SK-N-SH (cell line): ENCODE measurements around the gene FKBP8. TPM values are rescaled to one million over a fixed set of nuclear protein-coding genes. Genes with fewer than 3 reads are reported as not detected.

ENCODE experiments used
- CTCF ChIA-PET: fragments of 300-600, 350-600 bp; formaldehyde crosslinking; extraction: SDS; loops from one replicate; lab custom pipeline; 2021; lab: Yijun Ruan, JAX
- POLR2A ChIA-PET: fragments of 350-600 bp; sonication (Branson Sonifier 250); formaldehyde crosslinking; extraction: SDS; loops from one replicate; lab custom pipeline; 2020; ENCODE audit warnings: antibody characterized with exemption, inconsistent platforms; lab: Yijun Ruan, JAX
- DNase-seq: peaks from one replicate; pipeline ENCODE4 v3.0.0; 2012
- H2AFZ ChIP-seq: fragments of 200-600 bp; sonication (generic); 2 replicates; pipeline ENCODE4 v1.8.1; 2016; ENCODE audit warnings: antibody characterized with exemption, mild to moderate bottlenecking, low read depth
- H3F3A ChIP-seq: fragments of 200-600 bp; sonication (generic); replicated peaks from 2 replicates; pipeline ENCODE3; 2016; ENCODE audit warnings: antibody characterized with exemption, mild to moderate bottlenecking; ENCODE audit not compliant: insufficient read depth
- H3K27ac ChIP-seq, 2 experiments: fragments of 200-500 bp in 1 of 2; fragments of 200-600 bp in 1 of 2; sonication (Bioruptor generic) in 1 of 2; sonication (generic), shearing (Covaris generic) in 1 of 2; 2 replicates each; pipeline versions ENCODE4 v1.5.1 to v1.6.1; 2014 to 2016; ENCODE audit warnings: low read depth in 2 of 2, inconsistent platforms in 1 of 2, low read length in 1 of 2, mild to moderate bottlenecking in 1 of 2, mixed read lengths in 1 of 2
- H3K27me3 ChIP-seq: fragments of 200-600 bp; sonication (generic), shearing (Covaris generic); 2 replicates; pipeline ENCODE4 v1.6.1; 2016; ENCODE audit warnings: mixed run types; ENCODE audit not compliant: insufficient read depth
- H3K36me3 ChIP-seq, 2 experiments: fragments of 200-500 bp in 1 of 2; fragments of 200-600 bp in 1 of 2; sonication (Bioruptor generic) in 1 of 2; sonication (generic) in 1 of 2; replicated peaks in 1 of 2; 2 replicates each; pipeline versions ENCODE3 to v1.5.1; 2014 to 2016; ENCODE audit warnings: low read length in 1 of 2, mild to moderate bottlenecking in 1 of 2; ENCODE audit not compliant: insufficient read depth in 2 of 2, control insufficient read depth in 1 of 2
- H3K4me1 ChIP-seq, 2 experiments: fragments of 200-500 bp in 1 of 2; fragments of 200-600 bp in 1 of 2; sonication (Bioruptor generic) in 1 of 2; sonication (generic), shearing (Covaris generic) in 1 of 2; 2 replicates each; pipeline versions ENCODE4 v1.5.1 to v1.6.1; 2014 to 2016; ENCODE audit warnings: low read depth in 1 of 2, low read length in 1 of 2, mixed run types in 1 of 2; ENCODE audit not compliant: insufficient read depth in 2 of 2, control insufficient read depth in 1 of 2
- H3K4me2 ChIP-seq: fragments of 200-600 bp; sonication (generic), shearing (Covaris generic); 2 replicates; pipeline ENCODE4 v1.6.1; 2017; ENCODE audit warnings: mixed run types
- H3K4me3 ChIP-seq, 2 experiments: fragments of 200-500 bp in 1 of 2; fragments of 200-600 bp in 1 of 2; sonication (Bioruptor generic) in 1 of 2; sonication (generic), shearing (Covaris generic) in 1 of 2; 2 replicates each; pipeline versions ENCODE4 v1.5.1 to v1.8.1; 2014 to 2016; ENCODE audit warnings: low read depth in 2 of 2, inconsistent platforms in 1 of 2, low read length in 1 of 2, mild to moderate bottlenecking in 1 of 2, mixed read lengths in 1 of 2, moderate library complexity in 1 of 2
- H3K79me2 ChIP-seq: fragments of 200-600 bp; sonication (generic); 2 replicates; pipeline ENCODE4 v1.8.1; 2017; ENCODE audit warnings: mild to moderate bottlenecking; ENCODE audit not compliant: insufficient read depth
- H3K9ac ChIP-seq: fragments of 200-600 bp; sonication (generic); 2 replicates; pipeline ENCODE4 v1.6.1; 2017; ENCODE audit warnings: mixed run types
- H3K9me2 ChIP-seq: fragments of 200-600 bp; sonication (generic); 2 replicates; pipeline ENCODE4 v1.6.1; 2017; ENCODE audit warnings: mixed run types
- H3K9me3 ChIP-seq: fragments of 200-600 bp; sonication (generic); 2 replicates; pipeline ENCODE4 v1.6.1; 2017; ENCODE audit warnings: mixed run types, mild to moderate bottlenecking, moderate library complexity
- H4K20me1 ChIP-seq: fragments of 200-600 bp; sonication (generic); 2 replicates; pipeline ENCODE4 v1.6.1; 2017; ENCODE audit warnings: mild to moderate bottlenecking, mixed run types; ENCODE audit not compliant: insufficient read depth
- ELF1 ChIP-seq: IDR thresholded peaks from 2 replicates; pipeline ENCODE4 v1.4.0; 2012
- EP300 ChIP-seq, 2 experiments: IDR thresholded peaks; 2 replicates each; pipeline versions ENCODE4 v1.4.0 to v1.6.1; 2012; ENCODE audit warnings: borderline replicate concordance in 1 of 2, low read depth in 1 of 2, low read length in 1 of 2
- FOSL2 ChIP-seq: IDR thresholded peaks from 2 replicates; pipeline ENCODE4 v1.4.0; 2012; ENCODE audit warnings: low read depth, mild to moderate bottlenecking, moderate library complexity, borderline replicate concordance
- FOXM1 ChIP-seq: IDR thresholded peaks from 2 replicates; pipeline ENCODE4 v1.4.0; 2012; ENCODE audit warnings: low read depth, mild to moderate bottlenecking
- GABPA ChIP-seq: IDR thresholded peaks from 2 replicates; pipeline ENCODE4 v1.4.0; 2012; ENCODE audit warnings: low read depth, mild to moderate bottlenecking
- MEF2A ChIP-seq: IDR thresholded peaks from 2 replicates; pipeline ENCODE4 v1.4.0; 2012; ENCODE audit warnings: low read depth, borderline replicate concordance
- MXI1 ChIP-seq: IDR thresholded peaks from 2 replicates; pipeline ENCODE4 v1.6.1; 2012; ENCODE audit warnings: mild to moderate bottlenecking, low read depth, low read length, improper control_type of control experiment
- NFIC ChIP-seq: IDR thresholded peaks from 2 replicates; pipeline ENCODE4 v1.4.0; 2012; ENCODE audit warnings: borderline replicate concordance
- NRF1 ChIP-seq: IDR thresholded peaks from 2 replicates; pipeline ENCODE4 v1.6.1; 2012; ENCODE audit warnings: low read depth, mild to moderate bottlenecking, low read length
- RFX5 ChIP-seq: IDR thresholded peaks from 2 replicates; pipeline ENCODE4 v1.6.1; 2012; ENCODE audit warnings: mild to moderate bottlenecking, improper control_type of control experiment, low read length
- TCF12 ChIP-seq: IDR thresholded peaks from 2 replicates; pipeline ENCODE4 v1.4.0; 2012
- WGBS: methylation state at CpG from one replicate; pipeline ENCODE4 v1.1.6; 2017; ENCODE audit warnings: low lambda C conversion rate; 5-methylcytosine and 5-hydroxymethylcytosine counted together
- polyA plus RNA-seq, 3 experiments: library from polyadenylated mRNA; depleted of rRNA; stranded (reverse); fragments of >200 nt; gene quantifications; 2 replicates each; pipeline ENCODE4 v1.2.3, GENCODE V29; 2012
- TF ChIP-seq, protein P1 (sequence below): fragments of 150-350 bp; IDR thresholded peaks from 2 replicates; pipeline ENCODE4 v1.6.1; 2016; ENCODE audit warnings: mild to moderate bottlenecking, low read depth, low read length
- TF ChIP-seq, protein P2 (sequence below): fragments of 150-350 bp; IDR thresholded peaks from 2 replicates; pipeline ENCODE4 v1.6.1; 2017; ENCODE audit warnings: antibody characterized with exemption, low read length, low read depth, borderline replicate concordance

FKBP8 gene
- polyA plus RNA-seq, 1 of the 3 experiments (the other 2 are of a cell fraction): 273 TPM

DNA sequence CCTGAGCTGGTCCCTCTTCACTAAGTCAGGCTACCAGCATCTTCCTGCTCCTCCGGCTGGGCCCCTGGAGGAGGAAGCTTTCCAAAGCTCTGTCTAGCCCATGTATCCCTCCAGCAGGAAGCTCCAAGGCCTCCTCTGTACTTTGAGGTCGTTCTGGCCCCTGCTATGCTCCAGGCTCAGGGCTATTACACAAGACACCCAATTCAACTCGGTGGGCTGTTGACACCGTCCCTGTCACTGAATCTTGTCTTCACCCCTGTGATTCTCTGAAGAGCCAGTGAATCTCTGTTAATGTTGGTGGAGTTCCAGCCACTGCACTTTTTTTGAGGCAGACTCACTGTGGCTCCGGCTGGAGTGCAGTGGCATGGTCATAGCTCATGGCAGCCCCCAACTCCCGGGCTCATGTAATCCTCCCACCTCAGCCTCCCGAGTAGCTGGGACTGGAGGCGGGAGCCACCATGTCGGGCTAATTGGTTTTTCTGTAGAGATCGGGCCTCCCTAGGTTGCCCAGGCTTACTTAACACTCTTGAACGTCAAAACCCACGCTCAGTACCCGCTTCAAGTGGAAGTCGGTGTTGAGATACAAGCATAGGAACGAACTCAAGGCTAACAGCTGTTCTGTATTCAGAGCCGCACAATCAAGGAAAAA, 44.7 kb upstream of the FKBP8 start:
- 62% methylated on average over 16 of the region's 16 CpGs for WGBS
- Histone ChIP-seq H3K79me2 (peaks cover 10% of the 10 kb centered on the region; the same call in 1 of the 2 replicates), H3K27me3 (no peaks in the 10 kb centered on the region), H2AFZ (peak overlapping the region; percentile 84), H3K9me2 (no peaks in the 10 kb centered on the region), H3K9ac (peak overlapping the region; percentile 79; the same call in 1 of the 2 replicates)
- CTCF ChIA-PET: interaction anchor here (0.7 to 10.5 kb wide), 28 partner anchors 10 to 399 kb away, joined by 3 to 234 read pairs (median 6); partner anchors contain the start of genes CERS1, ELL, KXD1 and TMEM59L
- TF ChIP-seq, protein P1, sequence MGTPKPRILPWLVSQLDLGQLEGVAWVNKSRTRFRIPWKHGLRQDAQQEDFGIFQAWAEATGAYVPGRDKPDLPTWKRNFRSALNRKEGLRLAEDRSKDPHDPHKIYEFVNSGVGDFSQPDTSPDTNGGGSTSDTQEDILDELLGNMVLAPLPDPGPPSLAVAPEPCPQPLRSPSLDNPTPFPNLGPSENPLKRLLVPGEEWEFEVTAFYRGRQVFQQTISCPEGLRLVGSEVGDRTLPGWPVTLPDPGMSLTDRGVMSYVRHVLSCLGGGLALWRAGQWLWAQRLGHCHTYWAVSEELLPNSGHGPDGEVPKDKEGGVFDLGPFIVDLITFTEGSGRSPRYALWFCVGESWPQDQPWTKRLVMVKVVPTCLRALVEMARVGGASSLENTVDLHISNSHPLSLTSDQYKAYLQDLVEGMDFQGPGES: no peak
- no peak for TF ChIP-seq NFIC
- no peak for TF ChIP-seq ELF1
- TF ChIP-seq FOXM1: no peak
- no peak for TF ChIP-seq MEF2A
- 0 out of 2 replicates have a peak, but pooled peaks have one; percentile 11 for TF ChIP-seq MXI1
- TF ChIP-seq, all 33 proteins: peak for 1
- Histone ChIP-seq H3K4me1 (peaks cover 6 to 22% of the 10 kb centered on the region in 2 experiments; a peak in 1 of 4 replicates), H3K9me3 (no peaks in the 10 kb centered on the region), H3K36me3 (no peaks in the 10 kb centered on the region), H3F3A (peaks cover 23% of the 10 kb centered on the region), H3K4me2 (peak overlapping the region; percentile 92), H3K4me3 (peak overlapping the region; percentile 83 to 89), H4K20me1 (no peaks in the 10 kb centered on the region), H3K27ac (peak overlapping the region; percentile 69 to 94; a peak in 3 of 4 replicates)
- no peak for DNase-seq
- POLR2A ChIA-PET: interaction anchor here (0.7 to 2.3 kb wide), 6 partner anchors 11 to 331 kb away, joined by 3 to 14 read pairs (median 8); partner anchors contain the start of genes COPE, DDX49 and UBA52

DNA sequence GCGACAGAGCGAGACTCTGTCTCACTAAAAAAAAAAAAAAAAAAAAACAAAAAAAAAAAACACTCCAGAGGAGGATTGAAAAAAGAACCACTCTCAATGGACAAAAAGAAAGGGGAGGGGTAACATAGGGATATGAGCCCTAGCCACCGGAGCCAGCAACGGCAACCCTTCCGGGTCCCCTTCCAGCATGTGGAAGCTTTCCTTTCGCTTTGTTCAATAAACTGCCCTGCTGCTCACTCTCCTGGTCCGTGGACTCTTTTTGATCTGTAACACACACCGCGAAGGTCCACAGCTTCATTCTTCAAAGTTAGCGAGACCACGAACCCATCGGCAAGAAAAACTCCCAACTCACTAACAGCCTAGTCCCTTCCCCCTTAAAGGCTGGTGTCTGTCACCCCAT, 44.2 kb upstream of the FKBP8 start:
- no peaks in the 10 kb centered on the region for H4K20me1 ChIP-seq
- no peaks in the 10 kb centered on the region for H3K9me2 ChIP-seq
- H3K27ac ChIP-seq: no peak overlapping the region
- TF ChIP-seq EP300 (IDR thresholded peaks at IDR 0.05; ENCODE audit: borderline replicate concordance in 1 of 2, low read depth in 1 of 2, low read length in 1 of 2) (no peak), TCF12 (no peak), RFX5 (no peak), FOSL2 (no peak), NRF1 (no peak), GABPA (no peak)
- TF ChIP-seq, protein P2, sequence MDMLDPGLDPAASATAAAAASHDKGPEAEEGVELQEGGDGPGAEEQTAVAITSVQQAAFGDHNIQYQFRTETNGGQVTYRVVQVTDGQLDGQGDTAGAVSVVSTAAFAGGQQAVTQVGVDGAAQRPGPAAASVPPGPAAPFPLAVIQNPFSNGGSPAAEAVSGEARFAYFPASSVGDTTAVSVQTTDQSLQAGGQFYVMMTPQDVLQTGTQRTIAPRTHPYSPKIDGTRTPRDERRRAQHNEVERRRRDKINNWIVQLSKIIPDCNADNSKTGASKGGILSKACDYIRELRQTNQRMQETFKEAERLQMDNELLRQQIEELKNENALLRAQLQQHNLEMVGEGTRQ: no peak
- H3K9me3 ChIP-seq: no peaks in the 10 kb centered on the region
- no peak overlapping the region; a peak in 1 of 4 replicates for H3K4me3 ChIP-seq
- no peaks in the 10 kb centered on the region for H3K27me3 ChIP-seq
- H3K36me3 ChIP-seq: no peaks in the 10 kb centered on the region
- DNase-seq: no peak
- 99% methylated on average over 12 of the region's 12 CpGs for WGBS
- H3F3A ChIP-seq: peaks cover 18% of the 10 kb centered on the region
- ChIA-PET CTCF (interaction anchor here (0.7 to 10.5 kb wide), 20 partner anchors 11 to 292 kb away, joined by 3 to 234 read pairs (median 6); partner anchors contain the start of genes ELL, KXD1 and UBA52), POLR2A (interaction anchor here (0.7 to 2.3 kb wide), 3 partner anchors 10 to 21 kb away, joined by 3 to 14 read pairs (median 6); partner anchors contain the start of gene UBA52)
- H3K4me2 ChIP-seq: peak overlapping the region; percentile 92; the same call in 1 of the 2 replicates
- no peak overlapping the region for H2AFZ ChIP-seq
- H3K4me1 ChIP-seq: peaks cover 6 to 22% of the 10 kb centered on the region in 2 experiments; a peak in 1 of 4 replicates
- peaks cover 10% of the 10 kb centered on the region; the same call in 1 of the 2 replicates for H3K79me2 ChIP-seq
- no peak overlapping the region for H3K9ac ChIP-seq
